Activated B cell treated with CpG ODN at 0.5 μM for 24 hours (primary cell): ENCODE results near the gene HLA-DPA1. TPM values are rescaled to one million over a fixed set of nuclear protein-coding genes. Genes with fewer than 3 reads are reported as not detected.
A peak's percentile ranks its signal among the peaks of the same experiment; 100 is the strongest.
"Not testable (repeated sequence)": the region's sequence is repeated elsewhere in the genome, so short reads cannot be mapped to it uniquely, and the experiment has no call there.

Experiments used
- ATAC-seq: fragments of 200-7000 bp; cut with Tn5 transposase; one replicate; pipeline ENCODE4 v1.10.0; 2021; ENCODE audit warnings: low read depth, mild to moderate bottlenecking, moderate library complexity
- CTCF ChIA-PET: fragments of 350-600 bp; sonication (Branson Sonifier 250); formaldehyde crosslinking; loops from one replicate; lab custom pipeline; 2021; ENCODE audit warnings: antibody characterized with exemption; lab: Charles Lee
- POLR2A ChIA-PET: fragments of 350-600 bp; sonication (Branson Sonifier 250); formaldehyde crosslinking; loops from one replicate; lab custom pipeline; 2021; ENCODE audit warnings: antibody characterized with exemption; lab: Charles Lee
- DNase-seq: peaks from one replicate; pipeline ENCODE4 v3.0.0; 2022
- H3K27ac Mint-ChIP-seq: one replicate; pipeline ENCODE4 v1.8.0; 2020; ENCODE audit warnings: mixed read lengths
- H3K27me3 Mint-ChIP-seq: one replicate; pipeline ENCODE4 v1.8.0; 2021; ENCODE audit warnings: mixed read lengths
- H3K36me3 Mint-ChIP-seq: one replicate; pipeline ENCODE4 v1.8.0; 2021; ENCODE audit warnings: low read depth, mixed read lengths
- H3K4me1 Mint-ChIP-seq: one replicate; pipeline ENCODE4 v1.8.0; 2021; ENCODE audit warnings: mixed read lengths
- H3K4me3 Mint-ChIP-seq: one replicate; pipeline ENCODE4 v1.8.0; 2020; ENCODE audit warnings: mild to moderate bottlenecking, mixed read lengths
- H3K9me3 Mint-ChIP-seq: one replicate; pipeline ENCODE4 v1.8.0; 2020; ENCODE audit warnings: mixed read lengths
- CTCF ChIP-seq: fragments of 200-600 bp; IDR thresholded peaks from one replicate; pipeline ENCODE4 v1.8.0; 2022; ENCODE audit warnings: antibody characterized with exemption, mild to moderate bottlenecking
- intact Hi-C: fragments of 100-400 bp; cut with micrococcal nuclease; formaldehyde crosslinking; loops from one replicate; pipeline ENCODE4 v1.15.1; 2024
- total RNA-seq: library from RNA; stranded (reverse); gene quantifications from 2 replicates; pipeline ENCODE4 v1.2.3, GENCODE V29; 2022

The HLA-DPA1 gene
- total RNA-seq, 1 donor from 2014 or later = 718 TPM

DNA sequence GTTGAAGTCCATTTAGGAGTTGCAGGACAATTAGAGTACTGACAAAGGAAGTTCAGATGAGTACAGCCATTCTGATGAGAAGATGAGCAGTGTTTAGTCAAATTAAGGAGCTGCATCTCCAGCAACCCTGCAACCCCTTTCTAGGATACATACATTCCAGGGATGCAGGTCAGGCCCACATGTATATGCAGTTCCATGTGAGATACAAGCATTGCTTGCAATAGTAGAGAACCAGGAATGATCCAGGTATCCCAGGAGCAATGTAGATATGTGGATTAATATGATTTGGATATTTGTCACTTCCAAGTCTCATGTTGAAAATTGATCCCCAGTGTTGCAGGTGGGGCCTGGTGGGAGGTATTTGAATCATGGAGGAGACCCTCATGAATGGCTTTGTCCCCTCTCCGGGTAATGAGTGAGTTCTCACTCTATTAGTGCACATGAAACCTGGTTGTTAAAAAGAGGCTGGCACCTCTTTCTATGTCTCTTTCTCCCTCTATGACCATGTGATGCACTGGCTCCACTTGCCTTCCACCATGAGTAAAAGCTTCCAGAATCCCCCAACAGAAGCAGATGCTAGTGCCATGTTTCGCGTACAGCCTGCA, 6.4 kb downstream of the HLA-DPA1 start:
- TF ChIP-seq CTCF = no peak
- CTCF ChIA-PET = no interaction called here

GRCh38 chr6:33065312-33065711, 8.1 kb downstream of the HLA-DPA1 start:
- ATAC-seq (no peak), DNase-seq (no peak)
- no peak overlapping the region for H3K4me3 Mint-ChIP-seq
- intact Hi-C loops = no loop called here
- H3K27me3 Mint-ChIP-seq = no peaks in the 10 kb centered on the region
- peaks cover 78% of the 10 kb centered on the region for H3K36me3 Mint-ChIP-seq
- TF ChIP-seq CTCF = no peak
- POLR2A ChIA-PET = interaction anchor here (0.8 to 28.7 kb wide), 6 partner anchors 8 to 139 kb away, joined by 3 to 2264 read pairs (median 19); partner anchors contain the start of genes HLA-DOA, HLA-DPA1, HLA-DPB1 and HSD17B8
- H3K27ac Mint-ChIP-seq = peak overlapping the region; percentile 68
- peaks cover 68% of the 10 kb centered on the region for H3K4me1 Mint-ChIP-seq
- H3K9me3 Mint-ChIP-seq = peaks cover 6% of the 10 kb centered on the region
- CTCF ChIA-PET = interaction anchor here (1.4 kb wide), 1 partner anchor 51 kb away, joined by 3 read pairs; no protein-coding TSS in a partner anchor

More for the DNA sequence above, 6.4 kb downstream of the HLA-DPA1 start:
- ATAC-seq = no peak
- H3K4me3 Mint-ChIP-seq = no peak overlapping the region
- DNase-seq = no peak
- POLR2A ChIA-PET = interaction anchor here (2.5 to 28.7 kb wide), 3 partner anchors 9 to 47 kb away, joined by 12 to 2264 read pairs (median 26); partner anchors contain the start of genes HLA-DOA and HLA-DPB1
- H3K27me3 Mint-ChIP-seq = no peaks in the 10 kb centered on the region
- peaks cover 74% of the 10 kb centered on the region for H3K4me1 Mint-ChIP-seq
- peaks cover 6% of the 10 kb centered on the region for H3K9me3 Mint-ChIP-seq
- intact Hi-C loops = no loop called here
- H3K27ac Mint-ChIP-seq = peak overlapping the region; percentile 65
- H3K36me3 Mint-ChIP-seq = peaks cover 89% of the 10 kb centered on the region

- DNase-seq (no peak), ATAC-seq (no peak)
- Mint-ChIP-seq H3K4me3 (no peak overlapping the region), H3K4me1 (peaks cover 62% of the 10 kb centered on the region), H3K27ac (peak overlapping the region; percentile 68), H3K36me3 (peaks cover 72% of the 10 kb centered on the region), H3K27me3 (no peaks in the 10 kb centered on the region), H3K9me3 (peaks cover 6% of the 10 kb centered on the region)
- TF ChIP-seq CTCF = no peak
- ChIA-PET CTCF (interaction anchor here (1.4 kb wide), 1 partner anchor 50 kb away, joined by 3 read pairs; no protein-coding TSS in a partner anchor), POLR2A (interaction anchor here (0.8 to 28.7 kb wide), 5 partner anchors 8 to 140 kb away, joined by 3 to 2264 read pairs (median 26); partner anchors contain the start of genes HLA-DOA, HLA-DPA1, HLA-DPB1 and HSD17B8)
- intact Hi-C loops = no loop called here
Observed at GRCh38 chr6:33064723-33065122, 8.7 kb downstream of the HLA-DPA1 start.

- H3K9me3 Mint-ChIP-seq, DNase-seq, H3K27me3 Mint-ChIP-seq, ATAC-seq, H3K4me3 Mint-ChIP-seq, CTCF ChIA-PET, intact Hi-C loops, H3K27ac Mint-ChIP-seq: not testable (repeated sequence)
- POLR2A ChIA-PET = interaction anchor here (2.4 to 28.7 kb wide), 2 partner anchors 10 to 43 kb away, joined by 27 to 2264 read pairs; partner anchors contain the start of genes HLA-DOA and HLA-DPA1
- Mint-ChIP-seq H3K36me3 (peaks cover 59% of the 10 kb centered on the region), H3K4me1 (peaks cover 52% of the 10 kb centered on the region)
Observed at GRCh38 chr6:33063435-33063834, 10.0 kb downstream of the HLA-DPA1 start.

GRCh38 chr6:33061987-33062386, 11.5 kb downstream of the HLA-DPA1 start:
- Mint-ChIP-seq H3K4me1 (peaks cover 52% of the 10 kb centered on the region), H3K27ac (peak overlapping the region; percentile 94)

More at GRCh38 chr6:33061987-33062386, 11.5 kb downstream of the HLA-DPA1 start:
- peaks cover 7% of the 10 kb centered on the region for H3K9me3 Mint-ChIP-seq
- intact Hi-C loops = loop anchor here (1.0 kb wide), 2 partner anchors 11 to 33 kb away; partner anchors contain the start of gene HLA-DPA1
- peaks cover 44% of the 10 kb centered on the region for H3K36me3 Mint-ChIP-seq
- DNase-seq (no peak), ATAC-seq (peak; percentile 72)
- no peak for TF ChIP-seq CTCF
- H3K27me3 Mint-ChIP-seq = no peaks in the 10 kb centered on the region
- peak overlapping the region; percentile 64 for H3K4me3 Mint-ChIP-seq
- CTCF ChIA-PET = interaction anchor here (1.1 to 1.2 kb wide), 2 partner anchors 13 to 44 kb away, joined by 3 to 4 read pairs; no protein-coding TSS in a partner anchor
- POLR2A ChIA-PET = interaction anchor here (0.6 to 1.7 kb wide), 17 partner anchors 8 to 1136 kb away, joined by 3 to 75 read pairs (median 5); partner anchors contain the start of genes HLA-DPA1 and HLA-DPB1
